ENCODE data around the gene TYRO3.
A peak's percentile ranks its signal among the peaks of the same experiment; 100 is the strongest.

Gene TYRO3

GRCh38 chr15:41558400-41559238, at the start of gene TYRO3:
TYRO3 (plus strand) TSS chr15:41559212; CDS start chr15:41559258, 46 bp downstream.
- peak; percentile 64 for DNase-seq

GRCh38 chr15:41510728-41511127, 48.3 kb upstream of the TYRO3 start:
- DNase-seq: no peak

- DNase-seq: peak; percentile 61
These were observed 47.6 kb upstream of the TYRO3 start for GRCh38 chr15:41511331-41511898.

- DNase-seq: peak; percentile 50
These were observed 47.1 kb upstream of the TYRO3 start for GRCh38 chr15:41511899-41512369.

- DNase-seq: peak; percentile 7
These were observed 46.5 kb upstream of the TYRO3 start for GRCh38 chr15:41512512-41512939.

GRCh38 chr15:41512940-41513505, 46.0 kb upstream of the TYRO3 start:
- peak; percentile 10 for DNase-seq

- peak; percentile 31 for DNase-seq
These were observed 45.3 kb upstream of the TYRO3 start, which contains the start of gene LTK for GRCh38 chr15:41513506-41514227. LTK (minus strand) TSS chr15:41513827; CDS start chr15:41513709, 118 bp downstream.

GRCh38 chr15:41517895-41518449, 41.0 kb upstream of the TYRO3 start:
- no peak for DNase-seq

GRCh38 chr15:41520636-41521035, 38.4 kb upstream of the TYRO3 start:
- DNase-seq: no peak

GRCh38 chr15:41521614-41522013, 37.4 kb upstream of the TYRO3 start:
- DNase-seq: no peak

- no peak for DNase-seq
These were observed 35.9 kb upstream of the TYRO3 start for GRCh38 chr15:41523097-41523496.

- DNase-seq: no peak
These were observed 28.6 kb upstream of the TYRO3 start for GRCh38 chr15:41530363-41530956.

- DNase-seq: no peak
These were observed 23.5 kb upstream of the TYRO3 start for GRCh38 chr15:41535544-41535943.

GRCh38 chr15:41536866-41537265, 22.1 kb upstream of the TYRO3 start:
- no peak for DNase-seq

- no peak for DNase-seq
These were observed 15.5 kb upstream of the TYRO3 start for GRCh38 chr15:41543521-41543870.

GRCh38 chr15:41544650-41545015, 14.4 kb upstream of the TYRO3 start:
- DNase-seq: peak; percentile 9

- no peak for DNase-seq
These were observed 13.8 kb upstream of the TYRO3 start for GRCh38 chr15:41545218-41545617.

- DNase-seq: no peak
These were observed 11.9 kb upstream of the TYRO3 start for GRCh38 chr15:41546851-41547786.

GRCh38 chr15:41550066-41550775, 8.8 kb upstream of the TYRO3 start:
- DNase-seq: no peak

- no peak for DNase-seq
These were observed 5.3 kb upstream of the TYRO3 start for GRCh38 chr15:41553731-41554130.

GRCh38 chr15:41554343-41554742, 4.7 kb upstream of the TYRO3 start:
- DNase-seq: no peak
